ENCODE results near the gene A2M. TPM values are rescaled to one million over a fixed set of nuclear protein-coding genes. Genes with fewer than 3 reads are reported as not detected.

Gene A2M
- total RNA-seq, 1 donor from 2014 or later: not detected

DNA sequence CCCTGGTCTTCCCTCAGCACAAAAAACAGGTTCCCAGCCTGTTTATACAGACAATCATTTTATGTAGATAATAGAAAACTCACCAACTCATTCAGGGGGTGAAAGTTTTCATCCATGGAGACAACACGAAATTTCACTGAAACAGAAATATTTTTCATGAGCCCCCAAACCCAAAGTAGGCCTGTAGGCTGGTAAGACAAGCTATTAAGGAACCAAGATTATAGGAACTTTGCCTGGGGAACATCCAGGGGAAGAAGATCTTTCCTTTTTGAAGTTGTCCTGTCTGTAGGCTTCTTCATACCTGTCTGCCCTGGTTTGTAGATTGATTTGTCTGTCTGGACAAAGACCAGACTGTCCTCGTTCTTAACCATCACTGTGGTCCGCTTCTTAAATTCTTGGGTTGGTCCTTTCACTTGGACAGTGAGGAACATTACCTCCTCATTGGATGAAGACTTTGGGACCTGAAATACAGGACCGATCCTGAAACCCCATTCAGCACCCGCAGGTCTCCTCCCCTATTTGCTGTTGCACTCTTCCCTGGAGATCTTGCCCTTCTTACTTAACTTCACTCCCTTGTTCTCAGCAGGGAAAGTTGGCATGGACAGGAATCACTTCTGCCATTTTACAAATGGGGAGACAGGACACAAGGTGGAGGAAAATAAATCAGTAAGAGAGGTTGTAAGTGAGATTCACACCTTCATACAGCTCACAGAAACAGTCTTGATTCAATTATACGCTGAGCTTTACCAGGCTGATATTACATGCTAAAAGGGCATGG lies 3.5 kb downstream of the A2M start:
- Mint-ChIP-seq H3K27ac (no peak overlapping the region), H3K27me3 (no peaks in the 10 kb centered on the region), H3K9me3 (no peaks in the 10 kb centered on the region), H3K4me1 (peaks cover 9% of the 10 kb centered on the region), H3K4me3 (no peak overlapping the region), H3K36me3 (ENCODE audit: low read depth) (no peaks in the 10 kb centered on the region)
- DNase-seq (no peak), ATAC-seq (ENCODE audit: low read depth) (no peak)
- TF ChIP-seq, protein P1, sequence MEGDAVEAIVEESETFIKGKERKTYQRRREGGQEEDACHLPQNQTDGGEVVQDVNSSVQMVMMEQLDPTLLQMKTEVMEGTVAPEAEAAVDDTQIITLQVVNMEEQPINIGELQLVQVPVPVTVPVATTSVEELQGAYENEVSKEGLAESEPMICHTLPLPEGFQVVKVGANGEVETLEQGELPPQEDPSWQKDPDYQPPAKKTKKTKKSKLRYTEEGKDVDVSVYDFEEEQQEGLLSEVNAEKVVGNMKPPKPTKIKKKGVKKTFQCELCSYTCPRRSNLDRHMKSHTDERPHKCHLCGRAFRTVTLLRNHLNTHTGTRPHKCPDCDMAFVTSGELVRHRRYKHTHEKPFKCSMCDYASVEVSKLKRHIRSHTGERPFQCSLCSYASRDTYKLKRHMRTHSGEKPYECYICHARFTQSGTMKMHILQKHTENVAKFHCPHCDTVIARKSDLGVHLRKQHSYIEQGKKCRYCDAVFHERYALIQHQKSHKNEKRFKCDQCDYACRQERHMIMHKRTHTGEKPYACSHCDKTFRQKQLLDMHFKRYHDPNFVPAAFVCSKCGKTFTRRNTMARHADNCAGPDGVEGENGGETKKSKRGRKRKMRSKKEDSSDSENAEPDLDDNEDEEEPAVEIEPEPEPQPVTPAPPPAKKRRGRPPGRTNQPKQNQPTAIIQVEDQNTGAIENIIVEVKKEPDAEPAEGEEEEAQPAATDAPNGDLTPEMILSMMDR (IDR thresholded peaks at IDR 0.05): no peak
- POLR2A ChIA-PET: no interaction called here
- CTCF ChIA-PET: no interaction called here
- intact Hi-C loops (cut with micrococcal nuclease): no loop called here

- POLR2A ChIA-PET: no interaction called here
- H3K27me3 Mint-ChIP-seq: no peaks in the 10 kb centered on the region
- TF ChIP-seq, protein P1 (IDR thresholded peaks at IDR 0.05): no peak
- intact Hi-C loops (cut with micrococcal nuclease): no loop called here
- H3K4me1 Mint-ChIP-seq: peaks cover 8% of the 10 kb centered on the region
- H3K27ac Mint-ChIP-seq: no peak overlapping the region
- H3K9me3 Mint-ChIP-seq: no peaks in the 10 kb centered on the region
- CTCF ChIA-PET: no interaction called here
- no peak overlapping the region for H3K4me3 Mint-ChIP-seq
- DNase-seq (no peak), ATAC-seq (ENCODE audit: low read depth) (no peak)
- H3K36me3 Mint-ChIP-seq (ENCODE audit: low read depth): no peaks in the 10 kb centered on the region
Observed at GRCh38 chr12:9111525-9111924, 4.2 kb downstream of the A2M start.

- ATAC-seq (ENCODE audit: low read depth) (no peak), DNase-seq (no peak)
- Mint-ChIP-seq H3K4me3 (no peak overlapping the region), H3K9me3 (no peaks in the 10 kb centered on the region), H3K36me3 (ENCODE audit: low read depth) (no peaks in the 10 kb centered on the region), H3K4me1 (no peaks in the 10 kb centered on the region), H3K27ac (no peak overlapping the region), H3K27me3 (peaks cover 2% of the 10 kb centered on the region)
- ChIA-PET POLR2A (no interaction called here), CTCF (no interaction called here)
- intact Hi-C loops (cut with micrococcal nuclease): no loop called here
- TF ChIP-seq, protein P1 (IDR thresholded peaks at IDR 0.05): no peak
Observed at GRCh38 chr12:9109737-9110491, 5.8 kb downstream of the A2M start.

DNA sequence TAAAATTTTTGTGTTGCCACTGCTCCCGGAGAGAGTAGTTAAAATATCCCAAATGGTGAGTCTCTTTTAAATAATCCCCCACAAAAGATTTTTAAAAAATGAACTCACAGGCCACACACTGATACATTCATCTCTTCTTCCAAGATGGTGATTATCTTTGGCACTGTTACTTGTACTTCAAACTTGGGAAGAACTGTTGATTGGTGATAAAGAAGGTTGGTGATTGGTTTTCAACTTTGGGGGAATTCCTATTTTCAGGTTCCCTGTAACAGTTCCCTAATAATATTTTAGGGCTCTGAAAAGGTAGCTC lies 6.6 kb downstream of the A2M start:
- intact Hi-C loops (cut with micrococcal nuclease): no loop called here

More for the DNA sequence above, 6.6 kb downstream of the A2M start:
- Mint-ChIP-seq H3K4me3 (no peak overlapping the region), H3K36me3 (ENCODE audit: low read depth) (no peaks in the 10 kb centered on the region), H3K27ac (no peak overlapping the region), H3K4me1 (no peaks in the 10 kb centered on the region), H3K9me3 (no peaks in the 10 kb centered on the region), H3K27me3 (peaks cover 2% of the 10 kb centered on the region)
- TF ChIP-seq, protein P1 (IDR thresholded peaks at IDR 0.05): no peak
- DNase-seq (no peak), ATAC-seq (ENCODE audit: low read depth) (no peak)
- ChIA-PET POLR2A (no interaction called here), CTCF (no interaction called here)

All from activated B cell treated with CpG ODN at 0.5 μM for 24 hours (primary cell).